Activated T-helper 1 cell treated with anti-CD3 and anti-CD28 coated beads, Interleukin-12 subunit alpha, Interleukin-12 subunit beta, Interleukin-2, Interleukin-4 antibody, amounts not matched to agents 30 ng/mL and 10 ng/mL and 1 ng/mL, durations not matched to agents 14 hours and 24 hours and 36 hours (primary cell): Measurements from ENCODE around the gene SLC16A8. TPM values are rescaled to one million over a fixed set of nuclear protein-coding genes. Genes with fewer than 3 reads are reported as not detected.

ENCODE experiments used
- DNase-seq: peaks from one replicate; pipeline ENCODE4 v3.0.0; 2021; ENCODE audit warnings: low spot score
- H3K27ac Mint-ChIP-seq: one replicate; pipeline ENCODE4 v1.8.0; 2021; ENCODE audit warnings: mild to moderate bottlenecking, mixed read lengths
- H3K27me3 Mint-ChIP-seq: one replicate; pipeline ENCODE4 v1.8.0; 2022; ENCODE audit warnings: mild to moderate bottlenecking, moderate library complexity, mixed read lengths; ENCODE audit not compliant: insufficient read depth
- H3K36me3 Mint-ChIP-seq: one replicate; pipeline ENCODE4 v1.8.0; 2021; ENCODE audit warnings: low read depth, mixed read lengths
- H3K4me1 Mint-ChIP-seq: one replicate; pipeline ENCODE4 v1.8.0; 2021; ENCODE audit warnings: low read depth, mixed read lengths
- H3K4me3 Mint-ChIP-seq: one replicate; pipeline ENCODE4 v1.8.0; 2021; ENCODE audit warnings: mild to moderate bottlenecking, moderate library complexity, mixed read lengths
- H3K9me3 Mint-ChIP-seq: one replicate; pipeline ENCODE4 v1.8.0; 2021; ENCODE audit warnings: mixed read lengths
- intact Hi-C: fragments of 100-400 bp; cut with micrococcal nuclease; formaldehyde crosslinking; loops from one replicate; pipeline ENCODE4 v1.15.1; 2024
- total RNA-seq: library from RNA; stranded (reverse); gene quantifications from 2 replicates; pipeline ENCODE4 v1.2.3, GENCODE V29; 2022

SLC16A8 gene
- total RNA-seq, 1 donor from 2014 or later: 0.34 TPM

DNA sequence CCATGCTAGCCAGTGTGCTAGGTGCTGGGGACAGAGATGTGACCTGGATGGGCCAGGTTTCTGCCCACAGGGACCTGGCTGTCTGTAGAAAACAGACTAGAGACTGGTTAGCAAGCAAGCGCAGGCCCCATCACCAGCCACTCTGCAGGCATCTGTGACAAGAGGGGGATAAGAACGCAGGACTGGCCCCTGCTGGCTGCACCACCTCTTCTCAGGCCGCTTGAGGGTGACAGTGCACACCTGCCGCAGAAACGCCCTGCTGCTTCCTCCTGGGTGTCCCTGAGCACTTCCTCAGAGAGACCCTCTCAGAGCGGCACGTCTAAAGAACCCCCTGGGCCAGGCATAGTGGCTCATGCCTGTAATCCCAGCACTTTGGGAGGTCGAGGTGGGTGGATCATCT is 32.7 kb downstream of the SLC16A8 start:
- intact Hi-C loops: loop anchor here (5.0 to 10.0 kb wide), 2 partner anchors 51 to 654 kb away; partner anchors contain the start of genes GTPBP1 and JOSD1
- H3K9me3 Mint-ChIP-seq: no peaks in the 10 kb centered on the region
- H3K36me3 Mint-ChIP-seq: no peaks in the 10 kb centered on the region
- peaks cover 6% of the 10 kb centered on the region for H3K4me1 Mint-ChIP-seq
- DNase-seq: no peak
- H3K27me3 Mint-ChIP-seq: peaks cover 8% of the 10 kb centered on the region
- no peak overlapping the region for H3K4me3 Mint-ChIP-seq
- H3K27ac Mint-ChIP-seq: no peak overlapping the region

DNA sequence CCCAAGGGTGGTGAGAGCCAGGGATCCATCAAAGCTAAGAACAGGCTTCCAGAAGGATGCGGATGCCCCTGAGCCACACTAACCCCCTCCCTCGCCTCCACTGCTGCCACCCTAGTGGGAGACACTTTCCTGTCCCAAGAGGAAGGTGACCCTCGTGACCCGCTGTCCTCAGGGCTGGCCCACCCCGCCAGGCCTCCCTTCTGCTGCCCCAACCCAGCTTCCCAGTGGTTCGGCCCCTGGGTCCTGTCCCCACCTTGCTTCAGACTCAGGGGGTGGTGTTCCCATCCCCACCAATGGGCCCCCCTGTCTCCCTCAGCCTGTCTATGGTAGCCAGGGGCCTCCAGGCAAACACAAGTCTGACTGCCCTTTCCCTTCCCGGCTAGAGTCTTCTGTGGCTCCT is 33.3 kb downstream of the SLC16A8 start:
- Mint-ChIP-seq H3K27me3 (peaks cover 8% of the 10 kb centered on the region), H3K36me3 (no peaks in the 10 kb centered on the region), H3K27ac (no peak overlapping the region), H3K9me3 (no peaks in the 10 kb centered on the region), H3K4me3 (no peak overlapping the region), H3K4me1 (peaks cover 6% of the 10 kb centered on the region)
- DNase-seq: no peak
- intact Hi-C loops: loop anchor here (5.0 to 10.0 kb wide), 2 partner anchors 52 to 654 kb away; partner anchors contain the start of genes GTPBP1 and JOSD1

DNA sequence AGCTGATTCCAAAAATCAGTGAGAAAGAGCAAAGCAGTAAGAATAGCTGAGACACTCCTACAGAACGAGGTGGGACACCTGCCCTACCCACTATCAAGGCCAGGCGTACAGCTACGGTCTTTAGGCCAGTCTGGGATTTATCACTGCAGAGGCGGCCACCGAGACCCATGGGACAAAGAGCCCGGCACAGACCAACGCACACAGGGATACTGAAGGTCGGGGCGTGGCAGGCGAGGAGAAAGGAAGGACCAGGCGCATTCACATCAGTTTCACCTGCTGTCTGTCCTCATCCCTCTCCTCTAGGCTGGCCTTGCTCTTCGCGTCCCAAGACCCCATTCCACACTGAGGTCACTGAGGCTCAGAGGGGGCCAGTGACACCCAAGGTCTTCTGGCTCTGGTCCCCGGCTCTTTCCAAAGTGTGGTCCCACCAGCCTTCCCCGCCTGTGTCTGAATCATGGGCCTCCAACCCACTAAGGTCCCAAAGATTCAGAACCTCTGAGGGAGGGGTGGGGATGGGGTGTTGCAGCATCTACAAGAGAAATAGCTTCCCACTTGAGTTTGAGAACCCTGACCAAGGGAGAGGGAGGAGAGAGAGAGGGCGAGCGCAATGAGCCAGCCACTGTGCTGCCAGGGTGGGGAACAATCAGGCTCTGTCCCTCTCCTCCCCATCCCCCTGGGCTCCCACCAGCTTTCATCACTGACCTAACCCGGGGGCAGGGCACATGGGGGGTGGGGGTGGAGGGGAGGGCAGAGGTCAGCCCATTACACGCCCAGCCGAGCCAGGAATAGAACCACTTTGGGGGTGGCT is 34.0 kb downstream of the SLC16A8 start:
- Mint-ChIP-seq H3K27ac (no peak overlapping the region), H3K4me3 (no peak overlapping the region), H3K36me3 (no peaks in the 10 kb centered on the region), H3K9me3 (no peaks in the 10 kb centered on the region), H3K27me3 (peaks cover 7% of the 10 kb centered on the region), H3K4me1 (peaks cover 6% of the 10 kb centered on the region)
- intact Hi-C loops: loop anchor here (5.0 to 10.0 kb wide), 2 partner anchors 52 to 655 kb away; partner anchors contain the start of genes GTPBP1 and JOSD1
- no peak for DNase-seq

DNA sequence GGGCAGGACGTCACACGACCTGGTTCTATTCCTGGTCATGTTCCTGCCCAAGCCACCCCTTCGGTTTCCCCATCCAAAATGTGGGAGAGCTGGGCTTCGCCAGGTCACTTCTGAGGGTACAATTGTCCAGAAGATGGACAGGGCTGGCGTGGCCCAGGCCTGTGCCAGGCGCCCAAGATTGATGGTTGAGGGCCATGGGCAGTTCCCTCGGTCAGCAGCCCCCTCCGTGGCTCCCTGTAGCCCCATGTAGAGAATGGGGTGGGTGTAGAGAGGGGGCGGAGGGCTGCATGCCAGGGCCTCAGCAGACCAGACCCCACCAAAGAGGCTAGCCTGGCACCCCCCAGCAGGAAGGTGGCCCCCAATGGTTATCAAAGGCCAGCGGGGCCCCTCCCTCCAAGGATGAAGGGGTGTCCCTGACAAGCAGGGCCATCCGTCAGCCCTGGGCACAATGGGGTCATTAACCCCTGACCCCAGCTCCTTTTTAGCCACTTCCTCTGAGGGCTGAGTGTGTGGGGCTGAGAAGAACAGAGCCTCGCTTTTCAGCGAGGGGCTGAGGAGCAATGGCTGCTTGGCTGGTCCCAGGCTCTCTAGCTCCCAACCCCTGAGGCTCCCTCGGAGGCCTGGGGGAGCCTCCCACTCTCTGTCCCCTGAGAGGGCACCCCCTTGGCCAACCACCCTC is 37.8 kb downstream of the SLC16A8 start:
- DNase-seq: no peak
- intact Hi-C loops: no loop called here
- Mint-ChIP-seq H3K27ac (no peak overlapping the region), H3K4me3 (no peak overlapping the region), H3K9me3 (no peaks in the 10 kb centered on the region), H3K27me3 (peaks cover 8% of the 10 kb centered on the region), H3K36me3 (no peaks in the 10 kb centered on the region), H3K4me1 (no peaks in the 10 kb centered on the region)

DNA sequence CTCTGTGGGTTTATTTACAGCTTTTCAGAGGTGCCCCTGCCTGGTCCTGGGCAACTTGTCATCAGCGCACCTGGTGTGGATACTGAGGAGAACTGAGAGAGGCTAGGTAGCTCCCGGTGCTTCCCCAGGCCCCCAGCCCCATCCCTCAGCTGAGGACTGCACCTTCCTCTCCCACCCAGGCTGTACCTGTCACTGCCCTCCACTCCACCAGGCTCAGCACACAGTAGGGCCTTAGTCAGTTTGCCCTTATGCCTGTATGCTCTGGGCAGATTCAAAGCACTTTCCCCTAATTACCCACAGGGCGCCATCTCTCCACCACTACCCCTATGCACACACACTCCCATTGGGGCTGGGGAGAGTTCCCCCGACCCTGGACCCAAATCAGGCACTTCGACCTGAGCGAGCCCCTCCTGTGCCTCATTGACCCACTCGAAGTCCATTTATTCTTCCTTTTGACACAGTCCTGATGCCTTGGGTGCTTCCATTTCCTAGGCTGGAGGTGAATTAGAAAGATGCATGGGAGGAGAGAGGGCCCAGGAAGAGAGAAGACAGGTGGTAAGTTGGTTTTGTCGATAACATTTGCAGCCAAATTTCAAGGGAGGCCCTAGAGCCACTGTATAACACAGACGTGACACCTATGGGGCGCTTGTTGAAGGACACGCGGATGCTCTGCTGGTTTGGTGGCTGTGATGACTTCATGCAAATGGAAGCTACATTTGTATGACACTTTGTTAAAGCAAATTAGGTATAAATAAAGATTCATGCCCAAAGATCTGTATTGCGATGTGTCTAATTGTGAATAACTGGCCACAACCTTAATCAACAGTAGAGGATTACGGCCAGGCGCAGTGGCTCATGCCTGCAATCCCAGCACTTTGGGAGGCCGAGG is 40.6 kb downstream of the SLC16A8 start:
- Mint-ChIP-seq H3K4me1 (no peaks in the 10 kb centered on the region), H3K27me3 (peaks cover 6% of the 10 kb centered on the region), H3K4me3 (no peak overlapping the region), H3K36me3 (no peaks in the 10 kb centered on the region), H3K9me3 (no peaks in the 10 kb centered on the region), H3K27ac (no peak overlapping the region)
- intact Hi-C loops: no loop called here
- no peak for DNase-seq

DNA sequence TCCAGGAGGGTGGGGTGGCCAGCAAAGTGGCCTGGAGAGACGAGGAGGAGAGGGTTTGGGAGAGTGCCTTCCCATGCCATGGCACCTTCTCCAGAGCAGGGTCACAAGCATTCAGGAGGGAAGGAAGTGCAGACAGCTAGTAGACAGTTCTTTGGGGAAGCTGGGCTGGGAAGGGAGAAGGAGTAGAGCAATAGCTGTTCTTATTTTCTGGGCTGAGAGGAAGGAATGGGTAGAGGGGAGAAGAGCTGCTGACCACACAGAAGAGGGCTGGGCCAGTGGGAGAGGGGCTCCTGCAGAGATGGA is 41.5 kb downstream of the SLC16A8 start:
- H3K27me3 Mint-ChIP-seq: peaks cover 4% of the 10 kb centered on the region
- no peaks in the 10 kb centered on the region for H3K36me3 Mint-ChIP-seq
- no peaks in the 10 kb centered on the region for H3K4me1 Mint-ChIP-seq
- no peak for DNase-seq
- H3K27ac Mint-ChIP-seq: no peak overlapping the region
- intact Hi-C loops: no loop called here
- no peaks in the 10 kb centered on the region for H3K9me3 Mint-ChIP-seq
- H3K4me3 Mint-ChIP-seq: no peak overlapping the region

DNA sequence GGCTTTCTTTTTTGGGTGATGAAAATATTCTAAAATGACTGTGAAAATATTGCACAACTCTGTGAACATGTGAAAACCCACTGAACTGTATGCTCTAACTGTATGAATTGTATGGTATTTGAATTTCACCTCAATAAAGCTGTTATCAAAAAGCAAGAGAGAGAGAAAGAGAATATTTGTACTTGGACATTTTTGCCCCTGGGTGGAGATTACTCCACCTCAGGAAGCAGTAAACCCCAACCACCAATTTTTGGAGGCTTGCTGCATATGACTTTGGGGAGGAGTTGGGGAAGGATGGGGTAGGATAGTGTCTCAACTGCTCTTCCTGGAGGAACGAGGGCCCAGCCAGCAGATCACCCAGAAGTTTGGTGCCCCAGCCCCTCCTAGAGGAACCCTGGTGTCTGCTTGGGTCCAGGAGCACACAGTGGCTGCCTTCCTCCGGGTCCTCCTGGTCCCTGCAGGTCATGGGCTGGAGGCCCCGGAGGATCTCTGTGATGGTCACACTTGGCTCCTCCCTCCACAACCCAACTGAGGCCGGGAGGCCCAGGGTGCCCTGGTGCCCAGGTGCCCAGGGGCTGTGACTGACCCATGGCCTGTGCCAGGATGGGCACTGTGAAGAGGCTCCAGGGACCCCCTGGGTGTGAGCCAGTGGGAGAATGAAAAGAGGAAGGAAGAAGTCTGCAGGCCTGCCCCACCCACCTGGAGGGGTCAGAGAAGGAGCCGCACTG is 42.1 kb downstream of the SLC16A8 start:
- intact Hi-C loops: no loop called here
- H3K27ac Mint-ChIP-seq: no peak overlapping the region

DNA sequence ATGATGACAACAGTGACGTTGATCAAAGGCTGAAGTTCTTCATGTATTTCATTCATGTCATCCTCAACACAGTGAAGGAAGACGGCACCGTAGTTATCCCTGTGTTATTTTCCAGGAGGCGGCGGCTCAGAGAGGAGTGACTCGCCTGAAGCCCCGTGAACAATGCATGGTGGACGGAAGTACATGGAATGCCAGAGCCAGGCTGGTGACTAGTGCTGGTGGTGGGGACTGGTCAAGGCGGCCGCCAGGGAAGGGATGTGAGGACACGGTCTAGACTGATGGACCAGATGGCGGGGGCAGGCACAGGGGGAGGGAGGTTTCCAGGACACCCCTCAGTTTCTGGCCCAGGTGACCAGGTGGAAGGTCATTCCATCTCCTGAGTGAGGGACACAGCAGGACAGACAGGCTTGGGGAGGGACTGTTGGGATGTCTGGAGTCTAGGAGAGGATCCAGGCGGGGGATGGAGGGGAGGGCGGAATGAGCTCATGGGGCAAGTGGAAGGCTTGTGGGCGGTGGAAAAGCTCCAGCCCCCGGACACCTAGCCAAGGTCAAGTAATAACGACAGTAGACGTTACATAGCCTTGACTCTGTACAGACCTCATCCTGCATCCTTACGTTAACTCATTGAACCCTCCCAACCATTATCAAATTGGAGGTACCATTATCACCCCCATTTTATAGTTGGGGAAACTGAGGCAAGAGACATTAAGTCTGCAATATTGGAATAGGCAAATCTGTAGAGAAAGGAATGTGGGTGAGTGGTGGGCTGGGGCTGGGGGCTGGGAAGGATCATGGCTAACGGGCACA is 42.8 kb downstream of the SLC16A8 start:
- no peak overlapping the region for H3K27ac Mint-ChIP-seq
- no peaks in the 10 kb centered on the region for H3K9me3 Mint-ChIP-seq
- H3K36me3 Mint-ChIP-seq: no peaks in the 10 kb centered on the region
- H3K27me3 Mint-ChIP-seq: peaks cover 4% of the 10 kb centered on the region
- H3K4me3 Mint-ChIP-seq: no peak overlapping the region
- intact Hi-C loops: no loop called here
- no peak for DNase-seq
- no peaks in the 10 kb centered on the region for H3K4me1 Mint-ChIP-seq

More for the DNA sequence above, 42.1 kb downstream of the SLC16A8 start:
- Mint-ChIP-seq H3K27me3 (peaks cover 4% of the 10 kb centered on the region), H3K4me3 (no peak overlapping the region), H3K9me3 (no peaks in the 10 kb centered on the region), H3K4me1 (no peaks in the 10 kb centered on the region), H3K36me3 (no peaks in the 10 kb centered on the region)
- DNase-seq: no peak

DNA sequence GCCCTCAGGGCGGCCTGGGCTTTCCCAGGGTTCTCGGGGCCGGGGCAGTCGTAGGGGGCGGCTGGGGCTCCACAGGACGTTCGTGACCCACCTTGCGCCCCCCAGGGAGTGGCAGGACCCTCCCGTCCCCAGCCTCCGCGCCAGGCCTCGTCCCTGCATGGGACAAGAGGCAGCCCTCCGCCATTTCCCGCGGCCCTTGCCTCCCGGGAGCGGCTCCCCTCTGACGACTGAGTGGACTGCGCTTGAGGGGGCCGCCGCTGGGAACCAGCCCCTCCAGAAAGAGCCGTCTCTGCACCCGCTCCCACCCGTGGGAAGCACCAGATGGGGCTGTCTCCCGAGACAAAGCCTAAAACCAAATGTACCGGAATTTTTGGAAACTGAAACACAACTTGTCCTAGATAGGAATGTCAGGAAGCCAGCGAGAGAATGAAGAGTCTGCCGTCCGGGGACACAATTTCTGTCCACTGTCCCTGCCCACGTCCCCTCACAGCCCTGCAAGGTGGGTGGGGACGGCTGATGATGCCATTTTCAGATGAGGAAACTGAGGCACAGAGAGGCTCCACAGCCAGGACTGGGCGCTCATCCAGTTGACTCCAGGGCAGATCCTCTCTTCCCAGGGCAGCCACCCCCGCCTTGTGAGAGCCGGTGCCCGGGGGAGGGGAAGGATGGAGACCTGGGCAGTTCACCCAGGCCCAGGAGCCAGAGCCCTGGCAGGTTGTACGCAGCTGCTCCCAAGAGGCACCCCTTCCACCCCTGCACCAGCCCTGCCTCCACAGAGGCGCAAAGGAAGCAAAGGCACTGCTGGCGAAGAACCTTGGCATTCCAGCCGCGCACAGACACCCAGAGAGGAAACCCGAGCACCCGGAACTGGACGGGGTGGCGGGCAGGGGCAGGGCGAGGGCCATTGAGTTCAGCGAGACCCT is 44.8 kb downstream of the SLC16A8 start:
- H3K4me3 Mint-ChIP-seq: no peak overlapping the region
- no peaks in the 10 kb centered on the region for H3K27me3 Mint-ChIP-seq
- no peaks in the 10 kb centered on the region for H3K4me1 Mint-ChIP-seq
- H3K27ac Mint-ChIP-seq: no peak overlapping the region
- DNase-seq: no peak
- H3K36me3 Mint-ChIP-seq: no peaks in the 10 kb centered on the region
- intact Hi-C loops: no loop called here
- H3K9me3 Mint-ChIP-seq: no peaks in the 10 kb centered on the region

DNA sequence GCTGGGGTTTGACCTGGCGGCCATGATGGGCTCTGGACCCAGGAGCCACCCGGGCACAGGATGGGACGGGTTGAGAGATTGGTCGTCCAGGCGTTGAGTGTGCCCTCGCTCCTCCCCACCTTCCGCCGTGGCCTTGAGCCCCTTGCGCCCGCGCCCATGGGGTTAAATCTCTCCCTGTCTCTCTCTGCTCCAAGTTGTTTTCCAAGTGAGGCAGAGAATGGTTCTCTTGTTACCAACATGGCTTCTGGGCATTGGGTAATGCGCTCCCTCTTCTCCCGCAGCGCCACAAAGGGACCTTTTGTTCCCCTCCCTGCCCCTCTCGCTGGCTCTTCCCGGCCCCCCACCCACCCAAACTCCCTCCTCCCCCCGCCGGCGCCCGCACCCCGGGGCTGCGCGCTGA is 45.6 kb downstream of the SLC16A8 start:
- Mint-ChIP-seq H3K4me1 (no peaks in the 10 kb centered on the region), H3K4me3 (no peak overlapping the region), H3K27ac (no peak overlapping the region), H3K27me3 (no peaks in the 10 kb centered on the region), H3K36me3 (no peaks in the 10 kb centered on the region), H3K9me3 (no peaks in the 10 kb centered on the region)
- intact Hi-C loops: no loop called here
- no peak for DNase-seq
